Measurements from ENCODE around the gene PI4K2B.
"Not testable (repeated sequence)": the region's sequence is repeated elsewhere in the genome, so short reads cannot be mapped to it uniquely, and the experiment has no call there.

Gene PI4K2B

DNA sequence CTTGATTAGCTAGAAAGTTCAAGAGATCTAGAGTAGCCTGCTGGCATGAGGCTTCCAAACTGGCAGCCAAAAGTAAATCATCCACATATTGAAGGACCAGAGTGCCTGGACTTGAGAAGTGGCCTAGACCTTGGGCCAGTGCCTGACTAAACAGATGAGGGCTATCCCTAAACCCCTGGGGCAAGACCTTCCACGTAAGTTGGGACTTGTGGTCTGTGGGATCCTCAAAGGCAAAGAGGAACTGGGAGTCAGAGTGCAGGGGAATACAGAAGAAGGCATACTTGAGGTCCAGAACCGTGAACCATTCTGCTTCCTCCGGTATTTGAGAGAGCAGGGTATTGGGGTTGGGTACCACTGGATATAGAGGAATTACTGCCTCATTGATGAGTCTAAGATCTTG, 8.4 kb downstream of the PI4K2B start:
- not testable (repeated sequence) for DNase-seq (ENCODE audit: low read depth)

DNA sequence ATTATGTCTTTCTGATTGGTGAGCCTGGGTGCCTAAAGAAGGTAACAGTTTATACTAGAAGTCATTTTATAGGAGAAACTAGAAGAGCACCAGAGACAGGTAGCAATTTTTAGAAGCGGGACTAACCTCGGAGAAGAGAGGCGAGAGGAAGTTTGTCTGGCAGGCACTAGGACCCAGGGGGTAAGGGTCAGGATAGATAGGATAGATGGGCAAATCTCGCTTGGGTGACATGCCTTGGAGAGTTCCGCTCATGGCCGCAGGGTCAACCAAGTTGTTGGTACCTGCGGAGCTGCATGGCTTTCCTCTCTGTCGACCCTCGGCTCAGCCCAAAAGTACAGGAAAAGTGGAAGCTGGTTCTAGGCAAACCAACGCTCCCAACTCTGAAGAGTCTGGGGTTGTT, 11.3 kb downstream of the PI4K2B start:
- DNase-seq (ENCODE audit: low read depth): no peak

DNA sequence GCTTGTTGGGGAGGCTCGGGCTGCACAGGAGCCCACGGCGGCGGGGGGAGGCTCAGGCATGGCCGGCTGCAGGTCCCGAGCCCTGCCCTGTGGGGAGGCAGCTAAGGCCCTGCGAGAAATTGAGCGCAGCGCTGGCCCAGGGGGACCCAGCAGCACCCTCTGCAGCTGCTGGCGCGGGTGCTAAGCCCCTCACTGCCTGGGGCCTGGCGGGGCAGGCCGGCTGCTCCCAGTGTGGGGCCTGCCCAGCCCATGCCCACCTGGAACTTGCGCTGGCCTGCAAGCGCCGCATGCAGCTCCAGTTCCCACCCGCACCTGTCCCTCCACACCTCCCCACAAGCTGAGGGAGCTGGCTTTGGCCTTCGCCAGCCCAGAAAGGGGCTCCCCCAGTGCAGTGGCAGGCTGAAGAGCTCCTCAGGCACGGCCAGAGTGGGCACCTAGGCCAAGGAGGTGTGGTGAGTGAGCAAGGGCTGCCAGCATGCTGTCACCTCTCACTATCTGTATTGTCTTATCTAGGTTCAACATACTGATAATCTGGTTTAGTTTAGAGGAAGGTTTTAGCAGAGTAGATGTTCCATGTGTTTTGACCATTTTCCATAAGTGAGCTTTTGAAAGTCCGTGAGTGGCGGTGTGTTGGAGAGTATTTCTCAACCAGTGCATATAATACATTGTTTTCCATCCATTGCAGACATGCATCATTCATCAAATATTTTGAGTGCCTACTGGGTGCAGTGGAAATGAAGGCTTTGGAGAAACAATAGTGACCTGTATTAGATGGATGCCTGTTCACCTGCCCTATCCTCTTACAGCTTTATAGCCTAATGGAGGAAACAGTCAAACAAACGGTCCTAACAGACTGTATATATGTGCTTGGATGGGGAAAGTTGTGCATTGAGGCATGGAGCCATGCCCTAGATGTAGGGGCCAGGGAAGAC, 13.1 kb downstream of the PI4K2B start:
- no peak for DNase-seq (ENCODE audit: low read depth)

DNA sequence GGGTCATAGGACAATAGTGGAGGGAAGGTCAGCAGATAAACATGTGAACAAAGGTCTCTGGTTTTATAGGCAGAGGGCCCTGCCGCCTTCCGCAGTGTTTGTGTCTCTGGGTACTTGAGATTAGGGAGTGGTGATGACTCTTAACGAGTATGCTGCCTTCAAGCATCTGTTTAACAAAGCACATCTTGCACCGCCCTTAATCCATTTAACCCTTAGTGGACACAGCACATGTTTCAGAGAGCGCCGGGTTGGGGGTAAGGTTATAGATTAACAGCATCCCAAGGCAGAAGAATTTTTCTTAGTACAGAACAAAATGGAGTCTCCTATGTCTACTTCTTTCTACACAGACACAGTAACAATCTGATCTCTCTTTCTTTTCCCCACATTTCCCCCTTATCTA, 15.0 kb downstream of the PI4K2B start:
- not testable (repeated sequence) for DNase-seq (ENCODE audit: low read depth)

DNA sequence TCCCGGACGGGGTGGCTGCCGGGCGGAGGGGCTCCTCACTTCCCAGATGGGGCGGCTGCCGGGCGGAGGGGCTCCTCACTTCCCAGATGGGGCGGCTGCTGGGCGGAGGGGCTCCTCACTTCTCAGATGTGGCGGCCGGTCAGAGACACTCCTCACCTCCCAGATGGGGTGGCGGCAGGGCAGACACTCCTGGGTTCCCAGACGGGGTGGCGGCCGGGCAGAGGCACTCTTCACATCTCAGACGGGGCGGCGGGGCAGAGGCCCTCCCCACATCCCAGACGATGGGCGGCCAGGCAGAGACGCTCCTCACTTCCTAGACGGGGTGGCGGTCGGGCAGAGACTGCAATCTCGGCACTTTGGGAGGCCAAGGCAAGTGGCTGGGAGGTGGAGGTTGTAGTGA, 15.7 kb downstream of the PI4K2B start:
- not testable (repeated sequence) for DNase-seq (ENCODE audit: low read depth)

DNA sequence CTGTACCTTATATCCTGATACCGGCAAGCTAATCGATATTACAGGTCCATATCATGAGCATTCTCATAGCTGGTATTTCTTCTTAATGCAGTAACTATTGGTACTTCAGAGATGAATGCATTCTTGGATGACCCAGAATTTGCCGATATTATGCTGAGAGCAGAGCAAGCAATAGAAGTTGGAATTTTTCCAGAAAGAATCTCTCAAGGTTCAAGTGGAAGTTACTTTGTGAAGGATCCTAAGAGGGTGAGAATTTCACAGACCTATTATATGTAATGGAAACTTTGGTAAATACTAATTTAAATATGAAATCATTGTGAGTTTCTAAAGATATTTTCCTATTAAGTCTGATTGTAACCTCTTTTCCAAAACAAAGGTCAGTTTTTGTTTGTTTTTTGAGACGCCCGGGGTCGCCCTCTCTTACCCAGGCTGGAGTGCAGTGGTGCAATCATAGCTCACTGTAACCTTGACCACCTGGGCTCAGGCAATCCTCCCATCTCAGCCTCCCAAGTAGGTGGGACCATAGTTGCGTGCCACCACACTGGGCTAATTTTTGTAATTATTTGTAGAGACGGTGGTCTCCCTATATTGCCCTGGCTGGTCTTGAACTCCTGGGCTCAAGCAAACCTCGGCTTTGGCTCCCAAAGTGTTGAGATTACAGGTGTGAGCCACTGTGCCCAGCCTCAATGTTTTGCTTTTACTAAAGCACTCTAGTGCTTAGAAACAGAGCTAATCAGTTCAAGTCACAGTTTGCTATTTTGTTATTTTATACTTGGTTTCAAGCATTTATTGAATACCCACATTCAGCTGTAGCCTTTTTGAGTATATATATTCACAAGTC, 18.6 kb downstream of the PI4K2B start:
- DNase-seq (ENCODE audit: low read depth): no peak

DNA sequence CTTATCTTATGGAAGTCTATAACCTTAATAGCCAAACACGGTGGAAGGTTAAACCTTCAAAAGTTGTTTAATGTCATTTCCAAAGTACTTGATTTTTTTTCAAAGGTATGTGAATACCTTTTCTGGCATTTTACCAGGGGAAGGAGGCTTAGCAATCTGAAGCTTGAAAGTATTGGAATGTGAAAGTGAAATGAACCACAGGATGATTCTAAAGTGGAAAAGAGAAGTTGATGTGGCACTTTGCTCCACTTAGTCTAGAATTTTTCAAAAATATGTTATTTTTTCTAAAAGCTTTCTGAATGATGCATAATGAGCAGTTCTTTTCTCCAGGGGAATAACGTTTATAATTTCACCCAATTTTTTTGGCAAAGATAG, 19.2 kb downstream of the PI4K2B start:
- no peak for DNase-seq (ENCODE audit: low read depth)

DNA sequence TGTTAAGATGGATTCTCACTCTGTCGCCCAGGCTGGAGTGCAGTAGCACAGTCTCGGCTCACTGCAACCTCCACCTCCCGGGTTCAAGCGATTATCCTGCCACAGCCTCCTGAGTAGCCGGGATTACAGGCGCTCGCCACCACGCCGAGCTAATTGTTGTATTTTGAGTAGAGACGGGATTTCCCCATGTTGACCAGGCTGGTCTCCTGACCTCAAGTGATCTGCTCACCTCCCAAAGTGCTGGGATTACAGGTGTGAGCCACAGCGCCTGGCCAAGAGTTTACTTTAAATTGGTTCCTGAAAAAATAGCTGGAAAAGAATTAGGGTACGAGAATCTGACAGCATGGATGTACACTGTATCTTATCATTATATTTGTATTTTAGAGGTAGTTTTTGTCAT, 20.0 kb downstream of the PI4K2B start:
- DNase-seq (ENCODE audit: low read depth): not testable (repeated sequence)

DNA sequence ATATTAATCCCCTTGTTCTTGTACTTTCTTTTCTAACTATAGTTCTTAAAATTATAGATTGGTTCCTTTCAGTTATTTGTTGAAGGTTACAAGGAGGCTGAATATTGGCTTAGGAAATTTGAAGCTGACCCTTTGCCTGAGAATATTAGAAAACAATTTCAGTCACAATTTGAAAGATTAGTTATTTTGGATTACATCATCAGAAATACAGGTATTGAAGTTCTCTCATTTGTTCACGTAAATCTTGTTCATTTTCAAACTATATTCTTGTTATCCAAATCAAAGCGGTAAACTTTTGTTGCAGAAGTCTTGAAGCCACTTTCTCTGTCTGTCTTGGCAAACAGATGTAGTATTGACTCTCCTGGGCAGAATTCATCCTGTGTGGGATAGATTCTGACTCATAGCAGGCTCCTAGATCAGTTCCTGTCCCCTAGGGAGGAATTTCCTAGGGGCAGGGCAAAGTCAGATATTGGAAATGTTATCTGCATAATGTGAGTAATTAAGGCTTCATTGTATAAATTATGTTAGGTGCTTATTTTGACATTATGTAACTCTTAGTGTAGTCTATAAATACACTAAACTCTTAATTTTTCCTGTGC, 25.2 kb downstream of the PI4K2B start:
- DNase-seq (ENCODE audit: low read depth): no peak

DNA sequence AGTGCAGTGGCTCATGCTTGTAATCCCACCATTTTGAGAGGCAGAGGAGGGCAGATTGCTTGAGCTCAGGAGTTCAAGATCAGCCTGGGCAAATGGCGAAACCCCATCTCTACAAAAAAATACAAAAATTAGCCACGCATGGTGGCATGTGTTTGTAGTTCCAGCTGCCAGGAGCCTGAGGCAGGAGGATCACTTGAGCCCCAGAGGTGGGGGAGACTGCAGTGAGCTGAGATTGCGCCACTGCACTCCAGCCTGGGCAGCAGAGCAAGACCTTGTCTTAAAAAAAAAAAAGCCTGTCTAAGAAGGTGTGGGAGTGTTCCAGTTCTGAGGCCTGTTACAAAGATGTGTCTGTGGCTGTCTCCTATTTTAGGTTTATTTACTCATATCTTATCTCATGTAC, 38.0 kb downstream of the PI4K2B start:
- no peak for DNase-seq (ENCODE audit: low read depth)

DNA sequence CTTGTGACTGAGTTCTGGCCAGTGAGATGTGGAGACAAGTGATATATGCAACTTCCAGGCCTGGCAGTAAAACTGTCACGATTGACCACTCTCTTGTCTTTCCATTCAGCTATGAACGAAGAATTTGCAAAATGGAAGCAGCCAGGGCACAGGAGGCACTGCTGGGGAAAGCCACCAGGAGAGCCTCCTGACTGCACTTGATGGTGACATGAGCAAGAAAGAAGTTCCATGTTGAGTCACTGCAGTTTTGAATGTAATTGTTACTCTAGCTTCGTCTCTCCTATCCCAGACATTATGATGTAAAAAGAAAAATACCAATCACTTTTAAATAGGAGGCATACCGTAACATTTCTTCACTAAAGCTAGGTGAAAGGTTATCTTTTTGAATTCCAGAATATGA, 46.4 kb downstream of the PI4K2B start:
- DNase-seq (ENCODE audit: low read depth): no peak

DNA sequence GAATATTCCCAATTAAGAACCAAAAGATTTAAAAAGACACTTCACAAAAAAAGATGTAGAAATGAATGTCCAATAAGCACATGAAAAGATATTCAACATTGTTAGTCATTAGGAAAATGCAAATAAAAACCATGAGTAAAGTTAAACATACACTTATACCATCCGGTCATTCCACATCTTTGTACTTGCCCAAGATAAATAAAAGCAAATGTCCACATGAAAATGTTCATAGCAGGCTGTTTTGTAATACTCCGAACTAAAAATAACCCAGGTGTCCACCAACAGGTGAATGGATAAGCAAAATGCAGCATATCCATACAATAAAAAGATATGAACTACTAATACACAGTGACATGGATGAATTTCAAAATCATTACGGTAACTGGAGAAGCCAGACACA, 50.1 kb downstream of the PI4K2B start:
- no peak for DNase-seq (ENCODE audit: low read depth)

DNA sequence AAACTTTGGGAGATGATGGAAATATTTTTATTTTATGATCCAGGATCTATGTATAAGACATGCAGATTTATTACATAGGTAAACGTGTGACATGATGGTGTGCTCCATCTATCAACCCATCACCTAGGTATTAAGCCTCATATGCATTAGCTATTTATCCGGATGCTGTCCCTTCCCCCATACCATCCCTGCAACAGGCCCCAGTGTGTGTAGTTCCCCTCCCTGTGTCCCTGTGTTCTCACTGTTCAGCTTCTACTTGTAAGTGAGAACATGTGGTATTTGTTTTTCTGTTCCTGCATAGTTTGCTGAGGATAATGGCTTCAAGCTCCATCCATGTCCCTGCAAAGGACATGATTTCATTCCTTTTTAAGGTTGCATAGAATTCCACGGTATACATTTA, 50.6 kb downstream of the PI4K2B start:
- no peak for DNase-seq (ENCODE audit: low read depth)

DNA sequence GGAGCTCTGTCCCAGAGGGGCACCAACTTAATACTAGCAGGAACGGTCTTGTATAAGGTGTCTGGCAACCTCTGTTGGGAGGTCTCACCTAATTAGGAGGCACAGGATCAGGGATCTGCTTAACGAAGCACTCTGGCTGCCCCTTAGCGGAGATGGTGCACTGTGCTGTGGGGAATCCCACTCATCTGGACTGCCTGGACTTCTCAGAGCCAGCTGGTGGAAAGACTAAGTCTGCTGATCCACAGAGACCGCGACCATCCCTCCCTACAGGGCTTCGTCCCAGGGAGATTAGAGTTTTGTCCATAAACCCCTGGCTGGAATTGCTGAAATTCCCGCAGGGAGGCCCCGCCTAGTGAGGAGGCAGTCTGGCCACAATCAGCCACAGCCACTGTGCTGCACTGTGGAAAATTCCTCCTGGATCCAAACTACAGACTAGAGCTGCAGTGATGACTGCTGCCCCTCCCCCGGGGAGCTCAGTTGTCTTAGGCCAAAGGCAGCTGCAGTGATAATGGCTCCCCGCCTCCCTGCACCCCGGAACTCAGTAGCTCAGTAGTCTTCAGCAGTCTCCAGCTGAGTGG, 56.7 kb downstream of the PI4K2B start:
- no peak for DNase-seq (ENCODE audit: low read depth)

DNA sequence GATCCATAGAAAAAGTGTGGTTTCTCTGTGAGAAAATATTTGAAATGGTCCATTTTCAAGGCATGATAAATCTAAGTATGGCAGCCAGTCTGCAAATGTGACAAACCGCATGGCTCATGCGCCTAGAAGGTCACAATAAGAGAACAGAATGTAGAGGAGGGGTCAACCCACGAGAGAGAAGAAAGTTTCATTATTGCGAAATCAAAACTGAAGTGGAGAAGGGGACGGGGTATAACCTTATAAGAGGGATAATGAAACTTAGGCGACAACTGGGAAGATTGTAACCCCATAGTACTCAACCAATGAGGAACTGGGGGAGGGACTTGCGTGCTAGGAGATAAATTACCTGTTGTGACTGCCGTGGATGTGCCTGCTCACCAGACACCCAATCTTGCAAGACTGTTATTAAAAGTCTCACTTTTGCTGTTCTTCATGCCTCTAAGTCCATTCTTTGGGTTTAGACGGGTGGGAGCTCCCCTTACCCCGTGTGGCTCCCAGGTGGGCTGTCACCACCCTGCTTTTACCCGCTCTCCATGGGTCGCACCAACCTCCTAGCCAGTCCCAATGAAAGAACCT, 57.4 kb downstream of the PI4K2B start:
- no peak for DNase-seq (ENCODE audit: low read depth)

DNA sequence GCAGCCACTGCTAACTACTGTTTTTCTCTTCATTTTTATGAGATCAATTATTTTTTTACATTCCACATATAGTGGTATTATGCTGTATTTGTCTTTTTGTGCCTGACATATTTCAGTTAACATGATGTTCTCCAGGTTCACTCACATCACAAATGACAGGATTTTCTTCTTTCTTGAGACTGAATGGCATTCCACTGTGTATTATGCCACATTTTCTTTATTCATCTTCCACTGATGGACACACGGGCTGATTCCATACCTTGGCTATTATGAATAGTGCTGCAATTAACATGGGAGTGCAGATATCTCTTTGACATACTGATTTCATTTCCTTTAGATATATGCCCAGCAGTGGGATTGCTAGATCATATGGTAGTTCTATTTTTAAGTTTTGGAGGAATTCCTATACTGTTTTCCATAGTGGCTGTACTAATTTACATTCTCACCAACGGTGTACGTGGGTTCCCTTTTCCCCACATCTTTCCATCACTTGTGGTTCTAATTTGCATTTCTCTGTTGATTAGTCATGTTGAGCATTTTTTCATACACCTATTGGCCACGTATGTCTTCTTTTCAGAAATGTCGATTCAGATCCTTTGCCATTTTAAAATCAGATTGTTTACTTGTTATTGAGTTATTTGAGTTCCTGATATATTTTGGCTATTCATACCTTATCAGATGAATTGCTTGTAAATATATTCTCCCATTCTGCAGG, 63.9 kb downstream of the PI4K2B start:
- DNase-seq (ENCODE audit: low read depth): no peak

DNA sequence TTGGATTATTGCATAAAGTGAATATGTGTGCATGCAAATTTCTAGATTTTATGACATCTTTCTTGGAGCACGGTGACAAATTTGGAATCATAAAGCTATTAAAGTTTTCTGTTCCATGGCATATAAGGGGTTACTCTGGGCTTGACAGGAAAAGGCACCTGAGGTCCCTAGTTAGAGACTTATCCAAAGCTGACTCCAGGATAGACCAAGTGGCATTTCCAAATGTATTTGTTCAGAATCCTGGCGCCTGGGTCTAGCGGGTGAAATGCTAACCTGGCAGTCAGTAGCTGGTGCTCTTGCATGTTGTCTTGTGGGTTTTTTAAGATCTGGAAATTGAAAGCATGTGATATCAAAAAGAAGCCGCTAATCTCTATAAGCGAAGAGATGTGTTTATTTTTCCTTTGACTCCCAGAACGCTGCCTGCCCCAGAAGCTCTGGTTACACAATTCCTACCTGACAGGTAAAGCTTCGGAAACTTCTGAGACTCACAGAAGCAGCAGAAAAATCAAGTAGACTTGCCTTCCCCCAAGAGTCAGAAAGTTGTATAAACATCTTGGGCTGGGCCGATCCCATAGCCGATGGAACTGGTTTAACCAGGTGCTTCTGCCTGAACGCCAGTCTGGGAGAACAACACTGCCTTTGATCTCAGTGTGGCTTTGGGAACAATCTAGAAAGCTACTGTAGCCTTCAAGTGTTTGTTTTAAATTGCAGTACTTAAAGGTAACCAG, 65.8 kb downstream of the PI4K2B start:
- no peak for DNase-seq (ENCODE audit: low read depth)

DNA sequence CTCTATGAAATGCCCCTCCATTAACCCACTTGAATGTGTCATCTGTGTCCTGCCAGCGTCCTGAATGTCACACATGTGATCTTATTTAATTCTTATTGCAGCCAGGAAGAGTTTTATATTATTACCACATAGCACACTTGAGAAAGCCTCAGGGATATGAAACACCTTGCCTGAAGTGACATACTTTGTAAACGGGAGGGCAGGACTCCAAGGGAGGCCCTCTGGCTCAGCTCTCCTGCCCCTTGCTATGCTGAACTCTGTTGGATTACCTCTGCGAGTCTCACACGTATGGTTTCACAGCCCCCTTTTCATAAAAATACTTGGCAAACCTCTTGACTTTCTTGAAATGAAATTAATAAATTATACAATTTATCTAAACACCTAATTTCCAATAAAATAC, 67.6 kb downstream of the PI4K2B start:
- no peak for DNase-seq (ENCODE audit: low read depth)

DNA sequence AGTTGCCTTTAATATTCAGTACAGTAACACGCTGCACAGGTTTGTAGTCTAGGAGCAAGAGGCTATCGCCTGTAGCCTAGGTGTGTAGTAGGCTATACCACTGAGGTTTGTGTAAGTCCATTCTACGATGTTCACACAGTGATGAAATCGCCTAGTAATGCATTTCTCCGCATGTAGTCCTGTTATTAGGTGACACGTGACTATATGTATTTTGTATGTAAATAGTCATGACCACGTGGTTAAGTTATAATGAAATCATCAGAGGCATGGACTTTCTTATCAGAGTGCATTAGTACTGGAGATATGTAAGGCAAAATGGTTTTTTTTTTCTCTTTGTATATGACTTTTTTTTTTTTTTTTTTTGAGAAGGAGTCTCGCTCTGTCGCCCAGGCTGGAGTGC, 68.8 kb downstream of the PI4K2B start:
- no peak for DNase-seq (ENCODE audit: low read depth)

DNA sequence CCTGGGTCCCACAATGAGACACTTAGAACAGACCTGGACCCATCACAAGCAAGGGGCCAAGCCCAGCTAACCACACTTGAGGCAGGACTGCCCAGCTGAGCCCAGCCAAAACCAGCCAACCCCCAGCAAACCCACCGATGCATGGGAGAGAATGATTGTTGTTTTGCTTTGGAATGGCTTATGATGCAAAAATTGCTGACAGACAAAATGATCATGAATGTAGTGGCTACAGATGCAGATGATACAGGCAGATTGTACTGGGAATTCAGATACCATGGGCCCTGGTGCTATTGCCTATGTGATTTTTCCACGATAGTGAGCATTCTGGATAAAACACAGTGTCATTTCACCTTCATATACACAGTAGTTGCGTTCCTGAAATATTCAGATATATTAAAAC, 69.7 kb downstream of the PI4K2B start:
- DNase-seq (ENCODE audit: low read depth): no peak

Measured in fibroblast of the conjunctiva (primary cell).